SU-DHL-6 (cell line): Measurements from ENCODE around the gene C1orf198.

ENCODE experiments used
- EZH2phosphoT487 ChIP-seq: fragments of 200-600 bp; sonication (generic), shearing (Covaris generic); conservative IDR thresholded peaks from 2 replicates; pipeline ENCODE4 v1.6.1; 2018; ENCODE audit warnings: mild to moderate bottlenecking, antibody characterized with exemption, low read length, moderate library complexity, mixed read lengths
- TF ChIP-seq, protein P1 (sequence below): fragments of 200-600 bp; sonication (generic); IDR thresholded peaks from one replicate; pipeline ENCODE4 v1.5.1; 2017; ENCODE audit warnings: antibody characterized with exemption, mild to moderate bottlenecking, low read length, moderate library complexity; ENCODE audit not compliant: insufficient read depth, poor library complexity, severe bottlenecking

DNA sequence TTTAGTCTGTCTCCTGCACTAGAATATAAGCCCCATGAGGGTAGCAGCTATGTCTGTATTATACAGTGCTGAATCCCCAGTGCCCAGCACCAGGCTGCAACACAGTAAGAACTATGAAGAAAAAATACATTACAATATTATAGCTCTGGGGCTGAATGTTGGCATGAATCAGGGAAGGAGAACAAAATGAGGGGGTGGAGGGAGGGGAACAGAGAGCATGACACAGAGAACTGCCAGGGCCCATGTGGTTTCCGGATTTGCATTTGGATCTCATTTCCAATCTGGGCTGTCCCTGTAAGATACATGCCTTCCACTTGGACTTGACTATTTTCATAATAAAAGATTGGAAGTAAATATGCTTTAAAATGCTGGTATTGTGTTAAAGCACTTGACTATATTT, 35.8 kb downstream of the C1orf198 start:
- TF ChIP-seq, protein P1, sequence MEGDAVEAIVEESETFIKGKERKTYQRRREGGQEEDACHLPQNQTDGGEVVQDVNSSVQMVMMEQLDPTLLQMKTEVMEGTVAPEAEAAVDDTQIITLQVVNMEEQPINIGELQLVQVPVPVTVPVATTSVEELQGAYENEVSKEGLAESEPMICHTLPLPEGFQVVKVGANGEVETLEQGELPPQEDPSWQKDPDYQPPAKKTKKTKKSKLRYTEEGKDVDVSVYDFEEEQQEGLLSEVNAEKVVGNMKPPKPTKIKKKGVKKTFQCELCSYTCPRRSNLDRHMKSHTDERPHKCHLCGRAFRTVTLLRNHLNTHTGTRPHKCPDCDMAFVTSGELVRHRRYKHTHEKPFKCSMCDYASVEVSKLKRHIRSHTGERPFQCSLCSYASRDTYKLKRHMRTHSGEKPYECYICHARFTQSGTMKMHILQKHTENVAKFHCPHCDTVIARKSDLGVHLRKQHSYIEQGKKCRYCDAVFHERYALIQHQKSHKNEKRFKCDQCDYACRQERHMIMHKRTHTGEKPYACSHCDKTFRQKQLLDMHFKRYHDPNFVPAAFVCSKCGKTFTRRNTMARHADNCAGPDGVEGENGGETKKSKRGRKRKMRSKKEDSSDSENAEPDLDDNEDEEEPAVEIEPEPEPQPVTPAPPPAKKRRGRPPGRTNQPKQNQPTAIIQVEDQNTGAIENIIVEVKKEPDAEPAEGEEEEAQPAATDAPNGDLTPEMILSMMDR = no peak
- TF ChIP-seq EZH2phosphoT487 = no peak
